Non-pigmented ciliary epithelial cell (primary cell): ENCODE measurements around the gene AFF1.
A peak's percentile ranks its signal among the peaks of the same experiment; 100 is the strongest.

Experiments
- DNase-seq: peaks from one replicate; pipeline ENCODE4 v3.0.0-alpha.2; 2010; ENCODE audit warnings: low read depth

The AFF1 gene

DNA sequence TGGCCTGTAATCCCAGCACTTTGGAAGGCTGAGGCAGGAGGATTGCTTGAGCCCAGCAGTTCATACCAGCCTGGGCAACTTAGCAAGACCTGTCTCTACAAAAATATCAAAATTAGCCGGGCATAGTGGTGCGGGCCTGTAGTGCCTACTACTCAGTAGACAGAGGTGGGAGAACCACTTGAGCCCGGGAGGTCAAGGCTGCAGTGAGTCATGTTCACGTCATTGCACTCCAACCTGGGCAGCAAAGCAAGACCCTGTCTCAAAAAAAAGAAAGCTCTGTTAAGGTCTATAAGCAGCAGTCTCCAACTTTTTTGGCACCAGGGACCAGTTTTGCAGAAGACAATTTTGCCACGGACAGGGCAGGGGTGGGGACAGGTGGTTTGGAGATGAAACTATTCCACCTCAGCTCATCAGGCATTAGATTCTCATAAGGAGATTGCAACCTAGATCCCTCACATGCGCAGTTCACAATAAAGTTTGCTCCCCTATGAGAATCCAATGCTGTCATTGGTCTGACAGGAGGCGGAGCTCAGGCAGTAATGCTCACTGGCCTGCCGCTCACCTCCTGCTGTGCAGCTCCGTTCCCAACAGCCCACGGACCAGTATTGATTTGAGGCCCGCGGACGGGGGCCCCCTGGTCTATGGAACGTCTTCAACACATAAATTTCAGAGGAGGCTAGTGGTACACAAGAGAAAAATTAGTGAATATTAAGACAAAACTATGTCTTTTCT lies 217.7 kb downstream of the AFF1 start:
- DNase-seq, result no peak

DNA sequence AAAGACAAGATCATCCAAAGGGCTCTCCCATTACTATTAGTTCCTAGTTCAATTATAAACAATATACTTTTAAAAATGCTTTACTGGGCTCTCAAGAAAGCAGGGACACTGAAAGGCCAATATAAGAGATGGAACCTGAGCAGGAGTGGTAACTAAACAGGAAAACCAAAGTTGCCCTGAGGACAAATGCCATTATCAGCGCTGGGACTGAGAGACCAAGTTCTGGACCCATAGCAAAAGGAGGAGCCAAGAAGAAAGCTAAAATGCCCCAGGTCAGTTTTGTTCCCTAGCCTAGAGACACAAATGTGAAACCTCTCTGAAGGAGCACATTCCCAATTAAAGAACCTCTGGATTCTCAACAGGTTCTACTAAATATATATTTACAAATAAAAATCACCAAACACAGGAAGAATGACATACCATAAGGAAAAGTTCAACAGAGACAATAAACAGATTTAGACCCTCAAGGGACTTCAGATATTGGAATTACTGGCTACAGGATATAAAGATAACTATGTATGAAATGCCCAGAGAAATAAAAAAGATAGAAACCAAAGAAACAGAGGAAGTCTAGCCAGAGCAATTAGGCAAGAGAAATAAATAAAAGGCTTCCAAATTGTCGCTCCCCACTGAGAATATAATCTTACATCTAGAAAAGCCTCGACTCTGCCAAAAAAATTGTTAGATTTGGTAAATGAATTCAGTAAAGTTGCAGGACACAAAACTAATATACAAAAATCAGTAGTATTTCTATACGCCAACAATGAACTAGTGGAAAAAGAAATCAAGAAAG lies 218.5 kb downstream of the AFF1 start:
- no peak for DNase-seq

DNA sequence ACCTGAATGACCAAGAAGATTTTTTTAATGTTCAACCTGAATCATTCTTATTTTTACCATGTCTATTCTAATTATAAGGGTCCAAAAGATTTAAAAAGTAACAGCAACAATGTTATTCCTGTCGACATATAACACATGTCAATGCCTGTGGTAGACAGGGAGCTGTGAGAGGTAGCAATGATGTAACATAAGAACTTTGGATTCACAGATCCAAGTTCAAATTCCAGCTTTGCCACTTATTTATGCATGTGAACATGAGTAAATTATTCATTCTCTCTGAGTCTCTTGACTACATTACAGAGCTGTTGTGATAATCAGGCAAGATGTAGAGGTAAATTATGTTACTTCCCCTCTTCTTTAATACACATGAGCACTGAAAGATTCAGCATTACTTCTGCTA lies 231.1 kb downstream of the AFF1 start:
- no peak for DNase-seq

DNA sequence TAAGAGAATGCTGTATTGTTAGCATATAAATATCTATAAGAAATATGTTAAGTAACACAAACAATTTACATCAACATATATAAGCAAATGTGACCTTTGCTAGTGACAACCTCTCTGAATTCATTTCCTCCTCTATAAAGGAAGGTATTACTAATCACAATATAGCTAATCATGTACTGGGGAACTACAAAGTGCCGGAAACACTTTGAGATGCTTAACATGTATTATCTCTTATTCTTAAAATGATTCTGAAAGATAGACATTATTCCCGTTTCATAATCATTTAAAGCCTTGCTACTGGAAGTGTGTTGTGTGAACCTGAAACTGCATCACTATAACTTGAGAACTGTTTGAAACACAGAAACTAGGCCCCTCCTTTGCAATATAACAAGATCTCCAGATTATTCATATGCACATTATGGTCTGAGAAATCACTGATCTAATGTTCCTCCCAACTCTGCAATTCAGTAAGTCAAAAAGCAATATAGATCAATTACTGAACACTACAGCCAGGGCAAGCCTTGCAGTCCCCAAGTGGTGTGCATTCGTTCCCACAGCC lies 231.6 kb downstream of the AFF1 start:
- no peak for DNase-seq

DNA sequence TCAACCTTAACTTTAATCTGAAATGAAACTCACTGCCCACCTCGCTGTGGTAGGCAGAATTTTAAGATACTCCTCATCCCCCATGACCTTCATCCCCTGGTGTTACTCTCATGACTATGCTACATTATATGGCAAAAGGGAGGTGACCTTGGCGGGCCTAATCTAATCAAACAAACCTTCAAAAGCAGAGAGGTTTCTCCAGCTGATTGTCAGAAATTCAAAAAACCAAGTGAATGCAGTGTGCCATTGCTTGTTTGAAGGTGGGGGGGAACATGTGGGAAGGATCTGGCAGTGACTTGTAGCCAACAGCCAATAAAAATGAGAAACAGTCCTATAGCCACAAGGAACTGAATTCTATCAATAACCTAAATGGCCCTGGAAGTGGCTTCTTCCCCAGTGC lies 237.1 kb downstream of the AFF1 start:
- no peak for DNase-seq

DNA sequence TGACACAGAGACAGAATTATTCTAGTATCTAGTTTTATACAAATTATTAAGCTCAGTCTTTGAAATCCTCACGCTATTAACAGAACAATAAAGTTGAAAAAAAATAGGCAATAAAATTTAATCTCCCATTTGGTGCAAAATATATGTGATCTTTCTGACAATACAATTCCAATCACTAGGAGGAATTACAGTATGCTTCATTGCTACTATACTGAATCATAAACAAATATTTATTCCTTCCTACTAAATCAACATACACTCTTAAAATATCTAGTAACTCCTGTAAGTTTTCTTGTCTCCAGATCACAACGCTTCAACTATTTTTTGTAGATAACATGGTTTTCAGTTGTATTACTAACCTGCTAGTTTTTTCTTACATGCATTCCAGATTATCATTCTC lies 239.9 kb downstream of the AFF1 start:
- DNase-seq, result no peak

DNA sequence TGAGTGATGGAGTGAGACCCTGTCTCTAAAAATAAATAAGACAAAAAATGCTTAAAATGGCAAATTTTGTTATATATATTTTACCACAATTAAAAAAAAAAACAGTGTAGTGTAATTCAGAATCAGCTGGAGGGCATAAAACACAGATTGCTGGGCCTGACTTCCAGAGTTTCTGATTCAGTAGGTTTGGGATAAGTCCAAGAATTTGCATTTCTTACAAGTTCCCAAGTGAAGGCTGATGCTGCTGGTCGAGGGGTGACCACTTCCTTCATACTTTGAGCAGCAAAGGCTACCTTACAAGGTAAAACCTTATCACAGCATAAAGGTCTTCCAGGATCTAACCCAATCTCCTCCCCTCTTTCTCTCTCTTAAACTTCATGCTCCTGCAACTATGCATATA lies 244.9 kb downstream of the AFF1 start:
- DNase-seq, result no peak

DNA sequence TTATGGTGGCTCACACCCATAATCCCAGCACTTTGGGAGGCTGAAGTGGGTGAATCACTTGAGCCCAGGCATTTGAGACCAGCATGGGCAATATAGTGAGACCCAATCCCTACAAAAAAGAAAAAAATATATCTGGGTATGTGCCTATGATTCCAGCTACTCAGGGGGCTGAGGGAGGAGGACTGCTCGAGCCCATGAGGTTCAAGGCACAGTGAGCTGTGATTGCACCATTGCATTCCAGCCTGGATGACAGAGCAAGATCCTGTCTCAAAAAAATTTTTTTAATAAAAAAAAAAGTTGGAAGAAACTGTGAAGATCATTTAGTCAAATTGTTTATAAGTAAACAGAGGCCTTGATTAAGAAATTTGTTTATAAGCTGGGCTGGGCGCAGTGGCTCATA lies 246.0 kb downstream of the AFF1 start:
- DNase-seq, result no peak

DNA sequence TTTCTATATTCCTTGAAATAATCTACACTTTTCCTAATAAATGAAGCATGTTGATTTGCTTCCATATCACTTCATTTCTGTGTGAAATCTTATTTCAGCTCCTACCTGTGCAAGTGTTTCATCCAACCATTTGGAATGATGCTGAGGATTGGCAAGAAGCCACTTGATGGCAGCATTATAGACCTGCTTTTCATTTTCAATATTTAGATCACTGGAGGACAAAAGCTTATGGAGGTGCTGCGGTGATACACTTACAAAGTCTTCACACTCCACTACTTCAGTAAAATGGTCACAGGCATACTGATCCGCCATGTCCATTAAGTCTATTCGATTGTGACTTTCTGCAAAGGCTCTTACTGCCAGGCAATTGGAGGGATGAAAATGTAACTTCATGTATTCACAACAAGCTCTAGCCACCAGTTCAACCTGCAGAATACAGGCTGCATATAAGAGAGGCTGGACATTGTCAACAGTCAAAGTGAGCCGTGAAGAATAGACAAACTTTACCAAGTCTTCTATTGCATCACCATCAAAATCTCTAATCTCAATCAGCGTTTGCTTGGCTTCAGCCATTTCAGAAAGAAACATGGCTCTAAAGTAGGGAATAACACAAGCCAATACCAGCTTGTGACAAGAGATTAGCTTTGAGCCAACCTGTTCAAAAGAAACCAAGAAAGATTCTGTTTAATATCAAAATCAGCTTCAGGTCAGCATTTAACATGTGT lies 250.5 kb downstream of the AFF1 start:
- no peak for DNase-seq

DNA sequence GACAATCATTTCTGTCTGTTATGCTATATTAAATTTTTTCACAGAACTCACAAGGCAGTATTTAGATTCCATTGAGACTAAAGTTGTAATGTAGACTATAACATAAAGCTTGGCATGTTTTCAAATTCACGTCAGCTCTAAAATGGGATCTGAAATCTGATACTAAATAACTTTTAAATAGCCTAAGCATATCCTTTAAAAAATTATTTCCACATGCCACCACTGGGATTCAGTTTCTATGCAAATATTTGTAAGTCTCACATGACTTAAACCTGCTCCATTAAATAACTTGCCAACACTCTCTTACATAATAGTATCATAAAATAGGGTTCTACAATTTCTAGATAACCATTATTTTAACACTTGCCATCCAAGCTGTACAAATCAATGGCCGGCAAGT lies 253.2 kb downstream of the AFF1 start:
- DNase-seq, result peak; percentile 9

DNA sequence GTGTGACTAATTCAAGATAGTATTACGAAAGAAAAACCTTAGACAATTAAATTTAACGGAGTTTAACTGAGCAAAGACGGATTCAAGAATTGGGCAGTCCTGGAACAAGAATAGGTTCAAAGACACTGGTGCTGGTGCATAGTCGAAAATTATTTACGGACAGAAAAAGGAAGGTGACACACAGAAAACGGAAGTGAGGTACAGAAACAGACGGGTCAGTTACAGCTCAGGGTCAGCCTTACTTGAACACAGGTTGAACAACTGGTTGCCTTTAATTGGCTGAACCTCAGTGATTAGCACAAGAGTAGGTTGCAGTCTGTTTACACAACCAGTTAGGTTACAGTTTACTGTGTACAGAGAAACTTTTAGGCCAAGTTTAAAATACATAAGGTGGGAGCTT lies 254.1 kb downstream of the AFF1 start:
- DNase-seq, result no peak
